Smooth muscle cell (in vitro differentiated cells): ENCODE measurements around the gene TGIF2. TPM values are rescaled to one million over a fixed set of nuclear protein-coding genes. Genes with fewer than 3 reads are reported as not detected.

Experiments
- DNase-seq: peaks from one replicate; lab custom pipeline; 2025; ENCODE audit not compliant: unreplicated experiment; lab: John Stamatoyannopoulos, UW
- H2AFZ ChIP-seq: fragments of 200-600 bp; sonication (generic); 2 replicates; pipeline ENCODE4 v1.6.0; 2016; ENCODE audit warnings: antibody characterized with exemption, low read depth, mild to moderate bottlenecking
- H3F3A ChIP-seq: fragments of 200-600 bp; sonication (generic); 2 replicates; pipeline ENCODE4 v1.6.0; 2017; ENCODE audit warnings: antibody characterized with exemption, low read depth
- H3K27ac ChIP-seq: fragments of 200-600 bp; sonication (generic); 2 replicates; pipeline ENCODE4 v1.5.1; 2016; ENCODE audit warnings: low read depth, mild to moderate bottlenecking
- H3K27me3 ChIP-seq: fragments of 200-600 bp; sonication (generic); 2 replicates; pipeline ENCODE4 v1.6.1; 2016; ENCODE audit warnings: low read depth, mild to moderate bottlenecking
- H3K36me3 ChIP-seq: fragments of 200-600 bp; sonication (generic); 2 replicates; pipeline ENCODE4 v1.5.1; 2016; ENCODE audit warnings: low read depth
- H3K4me1 ChIP-seq: fragments of 200-600 bp; sonication (generic); 2 replicates; pipeline ENCODE4 v1.5.1; 2016; ENCODE audit warnings: low read depth
- H3K4me2 ChIP-seq: fragments of 200-600 bp; sonication (generic); 2 replicates; pipeline ENCODE4 v1.6.0; 2016; ENCODE audit warnings: mild to moderate bottlenecking
- H3K4me3 ChIP-seq: fragments of 200-600 bp; sonication (generic); 2 replicates; pipeline ENCODE4 v1.5.1; 2016; ENCODE audit warnings: mild to moderate bottlenecking
- H3K79me2 ChIP-seq: fragments of 200-600 bp; sonication (generic); 2 replicates; pipeline ENCODE4 v1.6.0; 2016; ENCODE audit warnings: low read depth, mild to moderate bottlenecking
- H3K9ac ChIP-seq: fragments of 200-600 bp; sonication (generic); 2 replicates; pipeline ENCODE4 v1.6.0; 2016; ENCODE audit warnings: low read depth
- H3K9me3 ChIP-seq: fragments of 200-600 bp; sonication (generic); replicated peaks from 2 replicates; pipeline ENCODE4 v1.5.1; 2016; ENCODE audit warnings: low read depth
- H4K20me1 ChIP-seq: fragments of 200-600 bp; sonication (generic); 2 replicates; pipeline ENCODE4 v1.6.0; 2016; ENCODE audit warnings: low read depth
- CTCF ChIP-seq: fragments of 200-600 bp; sonication (generic); IDR thresholded peaks from 2 replicates; pipeline ENCODE4 v1.5.1; 2017; ENCODE audit warnings: borderline replicate concordance, mild to moderate bottlenecking, antibody characterized with exemption; ENCODE audit not compliant: insufficient read depth, poor library complexity, severe bottlenecking
- WGBS: methylation state at CpG from one replicate; pipeline ENCODE4 v1.1.7; 2016; ENCODE audit warnings: low lambda C conversion rate; 5-methylcytosine and 5-hydroxymethylcytosine counted together
- polyA plus RNA-seq: library from polyadenylated mRNA; unstranded; fragments of >200 nt; fragmentation: Nextera tagmentation; extraction: Ambion mirVana; gene quantifications from 2 replicates; pipeline ENCODE4 v1.2.1, GENCODE V29; 2016
- total RNA-seq: library from RNA; depleted of rRNA; stranded (reverse); fragments of >200 nt; gene quantifications from 2 replicates; pipeline ENCODE4 v1.2.3, GENCODE V29; 2014

Gene TGIF2
- total and polyA plus RNA-seq, 2 experiments from 2014 or later, result 14.5 to 18.1 TPM

DNA sequence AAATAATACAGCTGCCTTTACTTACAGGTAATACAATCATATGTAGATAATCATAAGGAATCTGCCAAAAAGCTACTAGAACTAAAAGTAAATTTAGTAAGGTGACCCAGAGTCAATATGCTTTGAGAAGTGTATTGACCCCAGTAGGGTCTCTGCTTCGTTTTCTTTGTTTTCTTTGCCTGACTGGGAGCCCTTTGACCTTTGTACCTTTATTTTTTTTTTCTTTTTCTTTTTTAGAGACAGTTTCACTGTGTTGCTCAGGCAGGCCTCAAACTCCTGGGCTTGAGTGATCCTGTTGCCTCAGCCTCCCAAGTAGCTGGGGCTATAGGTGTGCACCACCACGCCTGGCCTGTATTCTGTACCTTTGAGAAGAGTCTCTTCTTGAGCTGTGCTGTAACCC, 50.0 kb downstream of the TGIF2 start:
- Histone ChIP-seq H3K27ac (no peak overlapping the region), H3K4me1 (no peaks in the 10 kb centered on the region), H3K36me3 (no peaks in the 10 kb centered on the region), H4K20me1 (no peaks in the 10 kb centered on the region), H3K9me3 (no peaks in the 10 kb centered on the region), H3K9ac (no peak overlapping the region), H3K79me2 (no peaks in the 10 kb centered on the region), H3K4me3 (no peak overlapping the region), H2AFZ (no peak overlapping the region), H3F3A (no peaks in the 10 kb centered on the region), H3K4me2 (no peak overlapping the region), H3K27me3 (no peaks in the 10 kb centered on the region)
- DNase-seq, result no peak
- WGBS, result 97% methylated on average over 2 of the region's 2 CpGs
- no peak for TF ChIP-seq CTCF

- H3K79me2 ChIP-seq, result no peaks in the 10 kb centered on the region
- no peaks in the 10 kb centered on the region for H3K4me1 ChIP-seq
- H4K20me1 ChIP-seq, result no peaks in the 10 kb centered on the region
- no peak for DNase-seq
- H3K36me3 ChIP-seq, result no peaks in the 10 kb centered on the region
- H3K9me3 ChIP-seq, result no peaks in the 10 kb centered on the region
- no peak overlapping the region for H3K9ac ChIP-seq
- H2AFZ ChIP-seq, result no peak overlapping the region
- H3K27ac ChIP-seq, result no peak overlapping the region
- no peaks in the 10 kb centered on the region for H3K27me3 ChIP-seq
- no peak for TF ChIP-seq CTCF
- no peak overlapping the region for H3K4me3 ChIP-seq
- no peaks in the 10 kb centered on the region for H3F3A ChIP-seq
- WGBS, result 72% methylated on average over 14 of the region's 14 CpGs
- H3K4me2 ChIP-seq, result no peak overlapping the region
These were observed 50.9 kb downstream of the TGIF2 start for GRCh38 chr20:36624068-36624943.

- no peak overlapping the region for H3K27ac ChIP-seq
- no peak overlapping the region for H3K9ac ChIP-seq
- no peaks in the 10 kb centered on the region for H3K9me3 ChIP-seq
- H3K4me2 ChIP-seq, result no peak overlapping the region
- no peak overlapping the region for H3K4me3 ChIP-seq
- 84% methylated on average over 2 of the region's 2 CpGs for WGBS
- no peak overlapping the region for H2AFZ ChIP-seq
- H3K79me2 ChIP-seq, result no peaks in the 10 kb centered on the region
- peaks cover 2% of the 10 kb centered on the region for H3K4me1 ChIP-seq
- TF ChIP-seq CTCF, result no peak
- H3F3A ChIP-seq, result no peaks in the 10 kb centered on the region
- no peaks in the 10 kb centered on the region for H3K36me3 ChIP-seq
- no peak for DNase-seq
- no peaks in the 10 kb centered on the region for H3K27me3 ChIP-seq
- H4K20me1 ChIP-seq, result no peaks in the 10 kb centered on the region
These were observed 51.5 kb downstream of the TGIF2 start for GRCh38 chr20:36624944-36625324.

GRCh38 chr20:36628076-36628475, 54.7 kb downstream of the TGIF2 start:
- H3K27me3 ChIP-seq, result no peaks in the 10 kb centered on the region
- WGBS, result 92% methylated on average over 7 of the region's 7 CpGs
- no peak overlapping the region for H3K4me3 ChIP-seq
- no peak overlapping the region for H3K4me2 ChIP-seq
- H3K4me1 ChIP-seq, result peaks cover 4% of the 10 kb centered on the region
- H3K9me3 ChIP-seq, result no peaks in the 10 kb centered on the region
- no peaks in the 10 kb centered on the region for H3F3A ChIP-seq
- no peaks in the 10 kb centered on the region for H3K79me2 ChIP-seq
- no peak for DNase-seq
- no peak overlapping the region for H2AFZ ChIP-seq
- H3K27ac ChIP-seq, result no peak overlapping the region
- no peaks in the 10 kb centered on the region for H4K20me1 ChIP-seq
- H3K36me3 ChIP-seq, result no peaks in the 10 kb centered on the region
- TF ChIP-seq CTCF, result no peak
- H3K9ac ChIP-seq, result no peak overlapping the region
